GM12873 (cell line): ENCODE data around the gene PPA2.

Experiments
- CTCF ChIP-seq: IDR thresholded peaks from 2 replicates; pipeline ENCODE4 v1.5.1; 2012; ENCODE audit warnings: low read depth, mild to moderate bottlenecking, moderate library complexity, low read length, control low read depth; ENCODE audit not compliant: insufficient read depth; ENCODE audit errors: missing control alignments

The PPA2 gene

GRCh38 chr4:105473324-105474098 is at the start of gene PPA2:
Gene PPA2 (minus strand): TSS chr4:105474062. CDS start chr4:105474050, 12 bp downstream.
- TF ChIP-seq CTCF = no peak

GRCh38 chr4:105520819-105521790 is 47.2 kb upstream of the PPA2 start:
- peak; percentile 71 for TF ChIP-seq CTCF

- TF ChIP-seq CTCF = no peak
Observed at GRCh38 chr4:105510245-105510644, 36.4 kb upstream of the PPA2 start.

- TF ChIP-seq CTCF = no peak
Observed at GRCh38 chr4:105509714-105510113, 35.9 kb upstream of the PPA2 start.

GRCh38 chr4:105509291-105509690 is 35.4 kb upstream of the PPA2 start:
- TF ChIP-seq CTCF = no peak

GRCh38 chr4:105504744-105505143 is 30.9 kb upstream of the PPA2 start:
- no peak for TF ChIP-seq CTCF

GRCh38 chr4:105503484-105503883 is 29.6 kb upstream of the PPA2 start:
- no peak for TF ChIP-seq CTCF
